Activated CD4-positive, alpha-beta T cell treated with anti-CD3 and anti-CD28 coated beads, Interleukin-10, Interleukin-2, amounts not matched to agents 100 ng/mL and 50 ng/mL, durations not matched to agents 16 hours and 8 hours (primary cell): Measurements from ENCODE around the gene HIPK1.
"Not testable (repeated sequence)": the region's sequence is repeated elsewhere in the genome, so short reads cannot be mapped to it uniquely, and the experiment has no call there.

Experiments
- DNase-seq: peaks from one replicate; pipeline ENCODE4 v3.0.0-alpha.2; 2020

HIPK1 gene

GRCh38 chr1:113945329-113945728 lies 16.2 kb downstream of the HIPK1 start:
- no peak for DNase-seq

- peak; percentile 16 for DNase-seq
Measured at GRCh38 chr1:113946112-113946511, 17.0 kb downstream of the HIPK1 start.

- no peak for DNase-seq
Measured at GRCh38 chr1:113946678-113947387, 17.7 kb downstream of the HIPK1 start.

- no peak for DNase-seq
Measured at GRCh38 chr1:113947388-113948107, 18.4 kb downstream of the HIPK1 start.

GRCh38 chr1:113948151-113948550 lies 19.0 kb downstream of the HIPK1 start:
- DNase-seq = not testable (repeated sequence)

- DNase-seq = no peak
Measured at GRCh38 chr1:113949007-113949406, 19.9 kb downstream of the HIPK1 start.

- DNase-seq = no peak
Measured at GRCh38 chr1:113950908-113951307, 21.8 kb downstream of the HIPK1 start.

GRCh38 chr1:113951719-113952118 lies 22.6 kb downstream of the HIPK1 start:
- no peak for DNase-seq

GRCh38 chr1:113957984-113958383 lies 28.9 kb downstream of the HIPK1 start:
- DNase-seq = no peak

- DNase-seq = no peak
Measured at GRCh38 chr1:113958691-113959090, 29.6 kb downstream of the HIPK1 start.

- no peak for DNase-seq
Measured at GRCh38 chr1:113963281-113963906, 34.3 kb downstream of the HIPK1 start.

GRCh38 chr1:113965703-113966412 lies 36.7 kb downstream of the HIPK1 start:
- DNase-seq = no peak

- no peak for DNase-seq
Measured at GRCh38 chr1:113972954-113973353, 43.8 kb downstream of the HIPK1 start.

GRCh38 chr1:113975211-113975895 lies 46.2 kb downstream of the HIPK1 start:
- peak; percentile 50 for DNase-seq

- no peak for DNase-seq
Measured at GRCh38 chr1:113976609-113977278, 47.6 kb downstream of the HIPK1 start.

- DNase-seq = no peak
Measured at GRCh38 chr1:113977906-113978305, 48.8 kb downstream of the HIPK1 start.

GRCh38 chr1:113978863-113979702 lies 50.0 kb downstream of the HIPK1 start, which contains the start of gene OLFML3:
Gene OLFML3, plus strand, starts transcription at chr1:113979474. Its CDS starts 43 bp downstream, at chr1:113979517.
- DNase-seq = peak; percentile 65

GRCh38 chr1:113980110-113980509 lies 51.0 kb downstream of the HIPK1 start:
- DNase-seq = no peak

- DNase-seq = no peak
Measured at GRCh38 chr1:113981962-113982931, 53.1 kb downstream of the HIPK1 start.

- no peak for DNase-seq
Measured at GRCh38 chr1:113982949-113983348, 53.8 kb downstream of the HIPK1 start.
